NCI-H187 treated with DMSO at 0.1 percent for 48 hours (cell line): ENCODE data around the gene ATP6V1E1.
"Not testable (repeated sequence)": the region's sequence is repeated elsewhere in the genome, so short reads cannot be mapped to it uniquely, and the experiment has no call there.

Experiments
- DNase-seq: peaks from one replicate; lab custom pipeline; 2025; lab: John Stamatoyannopoulos, UW

Gene ATP6V1E1

DNA sequence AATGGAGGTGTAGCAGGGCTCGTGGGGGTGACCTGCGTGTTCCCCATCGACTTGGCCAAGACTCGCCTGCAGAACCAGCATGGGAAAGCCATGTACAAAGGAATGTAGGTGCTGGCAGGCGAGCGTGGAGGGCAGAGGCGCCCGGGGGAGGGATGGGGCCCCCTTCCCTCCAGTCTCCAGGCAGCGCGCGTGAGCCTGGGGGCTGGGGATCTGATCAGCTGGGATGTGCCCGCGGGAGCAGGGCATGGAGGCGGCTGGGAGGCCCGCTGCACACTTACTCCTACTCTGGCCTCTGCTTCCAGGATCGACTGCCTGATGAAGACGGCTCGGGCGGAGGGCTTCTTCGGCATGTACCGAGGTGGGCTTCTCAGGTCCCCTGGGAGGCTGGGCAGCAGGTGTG, 47.5 kb downstream of the ATP6V1E1 start:
- no peak for DNase-seq

DNA sequence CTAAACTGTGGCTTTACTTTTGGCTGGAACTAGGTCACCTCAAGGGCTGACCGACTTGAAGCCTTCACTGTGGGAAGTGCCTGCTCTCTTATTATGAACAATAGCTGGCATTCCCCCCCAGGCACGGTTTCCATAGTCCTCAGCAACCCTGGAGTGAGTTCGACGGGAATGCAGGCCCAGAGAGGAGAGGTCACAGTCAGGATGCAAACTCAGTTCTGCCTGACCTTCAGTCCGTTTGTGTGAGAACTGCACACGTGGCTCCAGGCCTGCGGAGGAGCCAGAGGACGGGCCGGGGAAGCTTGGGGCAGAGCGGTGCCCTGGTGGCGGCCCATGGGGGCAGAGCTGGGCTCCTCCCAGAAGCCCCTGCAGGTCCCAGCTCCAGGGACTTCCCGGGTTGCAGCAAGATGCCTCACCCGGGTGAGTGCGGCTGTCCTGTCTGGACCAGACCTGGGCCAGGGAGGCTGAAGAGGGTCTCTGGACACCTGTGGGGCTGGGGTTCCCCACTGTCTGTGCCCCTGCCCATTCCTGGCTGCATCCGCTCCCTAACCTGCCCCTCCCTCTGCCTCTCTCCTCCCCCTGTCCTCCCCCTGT, 48.0 kb downstream of the ATP6V1E1 start:
- no peak for DNase-seq

DNA sequence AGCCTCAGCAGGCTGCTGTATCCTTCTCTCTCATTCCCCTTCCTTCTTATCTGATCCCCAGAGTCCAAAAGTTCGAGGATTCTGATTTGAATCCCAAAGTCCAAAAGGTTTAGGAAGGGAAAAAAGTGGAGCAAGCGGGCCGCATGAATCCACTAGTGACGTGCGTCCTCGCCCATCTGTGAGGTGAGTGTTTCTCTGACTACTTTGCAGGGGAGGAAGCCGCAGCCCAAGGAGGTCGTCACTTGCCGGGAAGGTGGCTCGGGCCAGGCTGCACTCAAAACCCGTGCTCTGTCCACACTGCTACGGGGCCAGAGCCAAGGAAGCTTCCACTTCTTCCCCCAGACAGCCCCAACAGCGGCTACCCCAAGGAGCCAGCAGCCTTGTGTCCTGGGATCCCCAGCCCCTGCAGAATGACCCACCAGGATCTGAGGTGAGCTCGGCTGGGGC, 49.0 kb downstream of the ATP6V1E1 start:
- DNase-seq = no peak

DNA sequence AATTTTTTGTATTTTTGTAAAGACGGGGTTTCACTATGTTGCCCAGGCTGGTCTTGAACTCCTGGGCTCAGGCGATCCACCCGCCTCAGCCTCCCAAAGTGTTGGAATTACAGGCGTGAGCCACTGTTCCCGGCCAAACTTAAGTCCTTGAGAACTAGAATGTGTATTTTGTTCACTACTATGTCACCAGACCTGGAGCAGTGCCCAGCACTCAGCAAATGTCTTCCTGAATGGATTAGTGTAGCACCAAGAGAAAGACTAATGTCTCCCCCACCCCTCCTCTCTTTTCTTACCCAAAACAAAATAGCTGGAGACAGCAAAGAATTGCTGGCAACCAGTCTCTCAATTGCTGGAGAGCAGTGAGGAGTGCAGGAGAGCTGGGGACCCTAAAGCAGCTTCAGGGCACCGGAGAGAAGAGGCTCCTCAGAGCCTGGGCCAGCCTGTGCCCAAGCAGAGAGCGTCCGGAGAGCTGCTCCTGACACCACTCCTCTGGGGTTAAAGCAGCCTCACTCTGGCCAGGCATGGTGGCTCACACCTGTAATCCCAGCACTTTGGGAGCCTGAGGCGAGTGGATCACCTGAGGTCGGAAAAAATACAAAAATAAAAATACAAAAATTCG, 50.3 kb downstream of the ATP6V1E1 start:
- DNase-seq = no peak

DNA sequence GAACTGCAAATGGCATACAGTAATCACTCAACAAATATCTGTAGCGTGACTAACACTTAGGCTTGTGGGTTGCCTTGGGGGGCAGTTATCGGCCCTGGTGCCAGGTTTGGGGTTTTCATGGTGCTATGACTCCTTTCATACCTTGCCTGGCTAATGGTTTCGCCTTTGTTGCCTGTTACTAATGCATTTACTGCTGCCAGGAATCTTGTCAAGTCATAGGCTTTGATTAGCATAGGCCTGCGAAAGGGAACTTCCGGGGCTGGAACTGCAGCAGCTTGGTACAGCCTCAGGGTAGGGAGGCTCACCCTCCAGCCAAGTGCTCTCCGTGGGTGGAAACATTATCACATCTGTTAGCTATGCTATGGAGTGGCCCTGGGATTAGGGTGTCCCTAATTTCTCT, 52.1 kb downstream of the ATP6V1E1 start:
- DNase-seq = no peak

GRCh38 chr22:17575681-17576080, 52.9 kb downstream of the ATP6V1E1 start:
- DNase-seq = no peak

- no peak for DNase-seq
Observed at GRCh38 chr22:17575151-17575550, 53.4 kb downstream of the ATP6V1E1 start.

DNA sequence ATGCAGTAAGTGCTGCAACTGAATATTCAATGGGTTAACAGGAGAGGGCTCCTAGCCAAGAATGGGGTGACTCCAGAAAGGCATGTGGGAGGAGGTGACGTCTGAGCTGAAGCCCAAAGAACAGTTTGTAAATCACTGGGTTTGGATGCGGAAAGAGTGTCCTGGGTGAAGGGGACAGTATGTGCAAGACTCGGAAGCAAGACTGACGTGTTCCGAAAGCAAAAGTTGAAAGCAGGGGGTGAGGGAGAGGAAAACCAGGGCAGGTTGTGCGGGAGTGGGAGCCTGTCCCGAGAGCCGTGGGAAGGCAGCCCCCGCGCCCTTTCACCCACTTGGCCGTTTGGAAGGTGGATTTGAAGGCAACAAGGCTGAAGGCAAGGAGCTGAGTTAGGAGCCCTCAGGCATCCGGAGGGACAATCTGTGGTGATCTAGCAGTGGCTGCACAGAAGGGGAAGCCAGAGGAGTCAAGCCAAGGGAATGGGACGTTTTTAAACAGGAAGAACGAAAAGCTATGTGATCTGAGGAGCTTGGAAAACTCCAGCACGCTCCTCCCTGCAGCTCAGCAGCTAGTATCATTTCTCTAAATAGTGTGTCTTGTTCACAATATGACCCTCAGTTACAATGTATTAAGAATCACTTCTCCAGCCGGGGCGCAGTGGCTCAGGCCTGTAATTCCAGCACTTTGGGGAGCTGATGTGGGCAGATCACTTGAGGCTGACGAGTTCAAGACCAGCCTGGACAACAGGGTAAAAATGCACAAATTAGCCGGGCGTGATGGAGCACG, 57.5 kb downstream of the ATP6V1E1 start:
- DNase-seq = no peak

- no peak for DNase-seq
Observed at GRCh38 chr22:17569971-17570511, 58.5 kb downstream of the ATP6V1E1 start.

DNA sequence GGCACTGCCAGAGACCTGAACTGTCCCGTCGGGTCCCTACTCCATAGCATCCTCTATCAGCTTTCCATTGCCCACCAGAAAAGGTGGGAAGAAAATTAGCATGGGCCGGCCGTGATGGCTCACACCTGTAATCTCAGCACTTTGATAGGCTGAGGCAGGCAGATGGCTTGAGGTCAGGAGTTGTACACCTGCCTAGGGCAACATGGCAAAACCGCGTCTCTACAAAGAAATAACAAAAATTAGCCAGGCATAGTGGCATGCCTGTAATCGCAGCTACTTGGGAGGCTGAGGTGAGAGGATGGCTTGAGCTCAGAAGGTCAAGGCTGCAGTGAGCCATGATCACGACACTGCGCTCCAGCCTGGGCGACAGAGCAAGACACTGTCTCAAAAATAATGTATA, 61.8 kb downstream of the ATP6V1E1 start:
- DNase-seq = no peak

- not testable (repeated sequence) for DNase-seq
Observed at GRCh38 chr22:17566016-17566687, 62.4 kb downstream of the ATP6V1E1 start.

DNA sequence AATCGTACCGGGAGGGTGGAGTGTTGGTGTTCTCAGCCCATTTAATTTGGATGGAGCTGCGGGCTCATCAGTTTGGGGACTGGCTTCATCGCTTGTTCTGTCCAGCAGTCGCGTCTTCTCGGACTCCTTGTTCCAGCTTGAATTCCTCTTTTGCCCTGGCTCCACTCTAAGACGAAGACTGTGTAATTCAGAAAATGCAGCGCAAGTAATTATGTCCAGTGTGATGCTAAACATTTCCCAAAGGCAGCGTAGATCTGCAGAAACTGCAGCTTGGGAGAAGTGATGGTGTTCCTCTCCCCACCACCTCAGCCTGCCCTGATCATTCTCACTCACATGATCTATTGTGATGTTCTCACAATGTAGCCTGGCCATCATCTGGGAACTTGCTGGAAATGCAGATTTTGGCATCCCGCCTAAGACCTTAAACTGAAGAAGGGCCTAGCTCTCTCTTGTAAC, 64.6 kb downstream of the ATP6V1E1 start:
- DNase-seq = no peak

GRCh38 chr22:17562906-17563870, 65.4 kb downstream of the ATP6V1E1 start, which contains the start of gene SLC25A18:
TSS of gene SLC25A18 (plus strand) at chr22:17563498. CDS start at chr22:17579945, 16,447 bp downstream.
- DNase-seq = no peak

DNA sequence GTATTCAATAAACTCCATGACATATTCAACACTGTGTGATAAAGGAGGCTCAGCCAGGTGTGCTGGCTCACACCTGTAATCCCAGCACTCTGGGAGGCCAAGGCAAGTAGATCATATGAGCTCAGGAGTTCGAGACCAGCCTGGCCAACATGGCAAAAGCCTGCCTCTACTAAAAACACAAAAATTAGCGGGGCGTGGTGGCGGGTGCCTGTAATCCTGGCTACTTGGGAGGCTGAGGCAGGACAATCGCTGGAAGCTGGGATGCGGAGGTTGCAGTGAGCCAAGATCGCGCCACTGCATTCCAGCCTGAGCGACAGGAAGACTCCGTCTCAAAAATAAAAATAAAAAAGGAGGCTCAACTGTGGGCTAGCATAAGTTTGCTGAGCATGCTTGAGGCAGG, 69.4 kb downstream of the ATP6V1E1 start:
- DNase-seq = no peak

GRCh38 chr22:17554814-17555213, 73.7 kb downstream of the ATP6V1E1 start:
- no peak for DNase-seq

- DNase-seq = no peak
Observed at GRCh38 chr22:17552737-17553136, 75.8 kb downstream of the ATP6V1E1 start.

GRCh38 chr22:17549655-17550054, 78.9 kb downstream of the ATP6V1E1 start:
- DNase-seq = no peak

- DNase-seq = no peak
Observed at GRCh38 chr22:17549183-17549582, 79.4 kb downstream of the ATP6V1E1 start.

DNA sequence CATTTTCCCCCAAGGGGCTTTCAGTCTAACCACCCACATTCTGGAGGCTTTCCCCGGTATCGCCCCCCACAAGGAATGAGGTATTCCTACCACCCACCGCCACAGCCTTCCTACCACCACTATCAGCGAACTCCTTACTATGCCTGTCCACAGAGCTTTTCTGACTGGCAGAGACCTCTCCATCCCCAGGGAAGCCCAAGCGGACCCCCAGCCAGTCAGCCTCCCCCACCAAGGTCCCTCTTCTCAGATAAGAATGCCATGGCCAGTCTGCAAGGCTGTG, 79.9 kb downstream of the ATP6V1E1 start:
- DNase-seq = no peak

DNA sequence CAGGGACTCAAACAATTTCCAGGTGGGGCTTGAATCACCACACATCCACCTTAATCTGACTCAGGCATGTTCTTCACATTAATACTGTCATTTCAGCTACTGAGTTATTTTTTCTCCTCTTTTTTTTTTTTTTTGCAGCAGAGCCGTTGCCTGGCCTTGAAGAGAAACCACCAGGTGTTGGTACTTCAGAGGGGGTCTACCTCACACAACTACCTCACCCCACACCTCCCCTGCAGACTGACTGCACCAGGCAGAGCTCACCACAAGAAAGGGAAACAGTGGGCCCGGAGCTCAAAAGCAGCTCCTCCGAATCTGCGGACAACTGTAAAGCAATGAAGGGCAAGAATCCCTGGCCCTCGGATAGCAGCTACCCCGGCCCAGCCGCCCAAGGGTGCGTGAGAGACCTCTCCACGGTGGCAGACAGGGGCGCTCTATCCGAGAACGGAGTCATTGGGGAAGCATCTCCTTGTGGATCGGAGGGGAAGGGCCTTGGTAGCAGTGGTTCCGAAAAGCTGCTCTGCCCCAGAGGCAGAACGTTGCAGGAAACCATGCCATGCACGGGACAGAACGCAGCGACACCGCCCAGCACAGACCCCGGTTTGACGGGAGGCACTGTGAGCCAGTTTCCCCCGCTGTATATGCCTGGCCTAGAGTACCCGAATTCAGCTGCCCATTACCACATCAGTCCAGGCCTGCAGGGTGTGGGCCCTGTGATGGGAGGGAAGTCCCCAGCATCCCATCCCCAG, 80.4 kb downstream of the ATP6V1E1 start:
- DNase-seq = no peak

DNA sequence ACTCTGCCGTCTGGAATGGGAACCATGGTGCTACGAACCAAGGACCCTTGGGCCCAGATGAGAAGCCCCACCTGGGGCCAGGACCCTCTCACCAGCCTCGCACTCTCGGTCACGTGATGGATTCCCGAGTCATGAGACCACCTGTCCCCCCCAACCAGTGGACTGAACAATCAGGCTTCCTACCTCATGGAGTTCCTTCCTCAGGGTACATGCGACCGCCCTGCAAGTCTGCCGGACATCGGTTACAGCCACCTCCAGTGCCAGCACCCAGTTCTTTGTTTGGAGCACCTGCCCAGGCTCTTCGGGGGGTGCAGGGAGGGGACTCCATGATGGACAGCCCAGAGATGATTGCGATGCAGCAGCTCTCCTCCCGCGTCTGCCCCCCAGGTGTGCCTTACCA, 86.1 kb downstream of the ATP6V1E1 start:
- DNase-seq = no peak
